SK-N-SH (cell line): ENCODE results near the gene STAG2. TPM values are rescaled to one million over a fixed set of nuclear protein-coding genes. Genes with fewer than 3 reads are reported as not detected.

Source experiments
- CTCF ChIA-PET: fragments of 300-600, 350-600 bp; formaldehyde crosslinking; extraction: SDS; loops from one replicate; lab custom pipeline; 2021; lab: Yijun Ruan, JAX
- POLR2A ChIA-PET: fragments of 350-600 bp; sonication (Branson Sonifier 250); formaldehyde crosslinking; extraction: SDS; loops from one replicate; lab custom pipeline; 2020; ENCODE audit warnings: antibody characterized with exemption, inconsistent platforms; lab: Yijun Ruan, JAX
- DNase-seq: peaks from one replicate; pipeline ENCODE4 v3.0.0; 2012
- H2AFZ ChIP-seq: fragments of 200-600 bp; sonication (generic); 2 replicates; pipeline ENCODE4 v1.8.1; 2016; ENCODE audit warnings: antibody characterized with exemption, mild to moderate bottlenecking, low read depth
- H3F3A ChIP-seq: fragments of 200-600 bp; sonication (generic); replicated peaks from 2 replicates; pipeline ENCODE3; 2016; ENCODE audit warnings: antibody characterized with exemption, mild to moderate bottlenecking; ENCODE audit not compliant: insufficient read depth
- H3K27ac ChIP-seq, 2 experiments: fragments of 200-500 bp in 1 of 2; fragments of 200-600 bp in 1 of 2; sonication (Bioruptor generic) in 1 of 2; sonication (generic), shearing (Covaris generic) in 1 of 2; 2 replicates each; pipeline versions ENCODE4 v1.5.1 to v1.6.1; 2014 to 2016; ENCODE audit warnings: low read depth in 2 of 2, inconsistent platforms in 1 of 2, low read length in 1 of 2, mild to moderate bottlenecking in 1 of 2, mixed read lengths in 1 of 2
- H3K27me3 ChIP-seq: fragments of 200-600 bp; sonication (generic), shearing (Covaris generic); 2 replicates; pipeline ENCODE4 v1.6.1; 2016; ENCODE audit warnings: mixed run types; ENCODE audit not compliant: insufficient read depth
- H3K36me3 ChIP-seq, 2 experiments: fragments of 200-500 bp in 1 of 2; fragments of 200-600 bp in 1 of 2; sonication (Bioruptor generic) in 1 of 2; sonication (generic) in 1 of 2; replicated peaks in 1 of 2; 2 replicates each; pipeline versions ENCODE3 to v1.5.1; 2014 to 2016; ENCODE audit warnings: low read length in 1 of 2, mild to moderate bottlenecking in 1 of 2; ENCODE audit not compliant: insufficient read depth in 2 of 2, control insufficient read depth in 1 of 2
- H3K4me1 ChIP-seq, 2 experiments: fragments of 200-500 bp in 1 of 2; fragments of 200-600 bp in 1 of 2; sonication (Bioruptor generic) in 1 of 2; sonication (generic), shearing (Covaris generic) in 1 of 2; 2 replicates each; pipeline versions ENCODE4 v1.5.1 to v1.6.1; 2014 to 2016; ENCODE audit warnings: low read depth in 1 of 2, low read length in 1 of 2, mixed run types in 1 of 2; ENCODE audit not compliant: insufficient read depth in 2 of 2, control insufficient read depth in 1 of 2
- H3K4me2 ChIP-seq: fragments of 200-600 bp; sonication (generic), shearing (Covaris generic); 2 replicates; pipeline ENCODE4 v1.6.1; 2017; ENCODE audit warnings: mixed run types
- H3K4me3 ChIP-seq, 2 experiments: fragments of 200-500 bp in 1 of 2; fragments of 200-600 bp in 1 of 2; sonication (Bioruptor generic) in 1 of 2; sonication (generic), shearing (Covaris generic) in 1 of 2; 2 replicates each; pipeline versions ENCODE4 v1.5.1 to v1.8.1; 2014 to 2016; ENCODE audit warnings: low read depth in 2 of 2, inconsistent platforms in 1 of 2, low read length in 1 of 2, mild to moderate bottlenecking in 1 of 2, mixed read lengths in 1 of 2, moderate library complexity in 1 of 2
- H3K79me2 ChIP-seq: fragments of 200-600 bp; sonication (generic); 2 replicates; pipeline ENCODE4 v1.8.1; 2017; ENCODE audit warnings: mild to moderate bottlenecking; ENCODE audit not compliant: insufficient read depth
- H3K9ac ChIP-seq: fragments of 200-600 bp; sonication (generic); 2 replicates; pipeline ENCODE4 v1.6.1; 2017; ENCODE audit warnings: mixed run types
- H3K9me2 ChIP-seq: fragments of 200-600 bp; sonication (generic); 2 replicates; pipeline ENCODE4 v1.6.1; 2017; ENCODE audit warnings: mixed run types
- H3K9me3 ChIP-seq: fragments of 200-600 bp; sonication (generic); 2 replicates; pipeline ENCODE4 v1.6.1; 2017; ENCODE audit warnings: mixed run types, mild to moderate bottlenecking, moderate library complexity
- H4K20me1 ChIP-seq: fragments of 200-600 bp; sonication (generic); 2 replicates; pipeline ENCODE4 v1.6.1; 2017; ENCODE audit warnings: mild to moderate bottlenecking, mixed run types; ENCODE audit not compliant: insufficient read depth
- FOSL2 ChIP-seq: IDR thresholded peaks from 2 replicates; pipeline ENCODE4 v1.4.0; 2012; ENCODE audit warnings: low read depth, mild to moderate bottlenecking, moderate library complexity, borderline replicate concordance
- FOXJ3 ChIP-seq: sonication (generic); formaldehyde crosslinking; IDR thresholded peaks from 2 replicates; pipeline ENCODE4 v1.5.1; 2020; ENCODE audit warnings: mild to moderate bottlenecking, missing genetic modification reagents
- GATA2 ChIP-seq: sonication (generic); formaldehyde crosslinking; IDR thresholded peaks from 2 replicates; pipeline ENCODE4 v1.5.0; 2020; ENCODE audit warnings: mild to moderate bottlenecking, missing genetic modification reagents
- JUND ChIP-seq: IDR thresholded peaks from 2 replicates; pipeline ENCODE4 v1.4.0; 2012
- NFIC ChIP-seq: IDR thresholded peaks from 2 replicates; pipeline ENCODE4 v1.4.0; 2012; ENCODE audit warnings: borderline replicate concordance
- NRF1 ChIP-seq: IDR thresholded peaks from 2 replicates; pipeline ENCODE4 v1.6.1; 2012; ENCODE audit warnings: low read depth, mild to moderate bottlenecking, low read length
- RAD21 ChIP-seq: IDR thresholded peaks from 2 replicates; pipeline ENCODE4 v1.6.1; 2012; ENCODE audit warnings: mild to moderate bottlenecking, low read length
- RCOR1 ChIP-seq: fragments of 150-350 bp; IDR thresholded peaks from 2 replicates; pipeline ENCODE4 v1.6.1; 2017; ENCODE audit warnings: antibody characterized with exemption, low read length
- SMC3 ChIP-seq: IDR thresholded peaks from 2 replicates; pipeline ENCODE4 v1.6.1; 2012; ENCODE audit warnings: low read depth, low read length, improper control_type of control experiment
- WGBS: methylation state at CpG from one replicate; pipeline ENCODE4 v1.1.6; 2017; ENCODE audit warnings: low lambda C conversion rate; 5-methylcytosine and 5-hydroxymethylcytosine counted together
- polyA plus RNA-seq, 3 experiments: library from polyadenylated mRNA; depleted of rRNA; stranded (reverse); fragments of >200 nt; gene quantifications; 2 replicates each; pipeline ENCODE4 v1.2.3, GENCODE V29; 2012
- TF ChIP-seq, protein P1 (sequence below): IDR thresholded peaks from 2 replicates; pipeline ENCODE4 v1.4.0; 2012; ENCODE audit warnings: low read depth
- TF ChIP-seq, protein P2 (sequence below): fragments of 200-600 bp; sonication (generic); IDR thresholded peaks from 2 replicates; pipeline ENCODE4 v1.6.1; 2017; ENCODE audit warnings: antibody characterized with exemption, mild to moderate bottlenecking, moderate library complexity
- TF ChIP-seq, protein P3 (sequence below): fragments of 150-350 bp; IDR thresholded peaks from 2 replicates; pipeline ENCODE4 v1.6.1; 2017; ENCODE audit warnings: antibody characterized with exemption, low read length, low read depth, borderline replicate concordance
- TF ChIP-seq, protein P4 (sequence below): IDR thresholded peaks from 2 replicates; pipeline ENCODE4 v1.4.0; 2012; ENCODE audit warnings: low read depth, borderline replicate concordance

Gene STAG2
- polyA plus RNA-seq, 1 of the 3 experiments (the other 2 are of a cell fraction): 11.3 TPM

DNA sequence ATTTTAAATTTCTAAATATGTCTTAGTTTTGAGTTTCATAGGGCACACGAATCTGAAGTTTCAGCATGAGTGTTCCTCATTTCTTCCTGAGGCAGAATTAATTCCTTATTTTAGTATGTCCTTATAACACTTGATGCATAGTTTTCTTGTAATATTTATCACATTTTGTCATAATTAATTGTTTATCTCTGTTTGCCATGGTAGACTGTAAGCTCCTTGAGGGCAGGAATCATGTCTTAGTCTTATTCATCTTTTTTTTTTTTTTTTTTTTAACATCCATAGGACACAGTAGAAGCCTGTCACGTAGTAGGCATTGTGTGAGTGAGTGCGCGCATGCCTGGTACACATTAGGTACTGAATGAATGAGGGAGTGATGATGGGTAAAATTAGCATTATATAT, 131.7 kb downstream of the STAG2 start:
- DNase-seq: no peak
- no peak overlapping the region for H3K9ac ChIP-seq

DNA sequence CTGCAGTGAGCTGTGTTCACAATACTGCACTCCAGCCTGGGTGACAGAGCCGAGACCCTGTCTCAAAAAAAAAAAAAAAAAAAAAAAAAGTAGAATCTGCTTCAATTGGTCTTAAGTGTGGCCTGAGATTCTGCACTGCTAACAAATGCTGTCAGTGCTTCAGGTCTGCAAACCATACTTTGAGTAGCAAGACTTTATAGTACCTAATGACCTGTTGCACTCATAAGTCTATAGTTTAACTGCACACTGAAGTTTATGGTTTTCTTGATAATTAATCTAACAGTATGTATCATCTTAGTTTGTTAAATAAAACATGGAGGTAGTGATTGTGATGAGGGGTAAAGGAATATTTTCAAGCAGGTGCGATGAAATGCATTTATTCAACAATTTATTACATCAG, 135.6 kb downstream of the STAG2 start:
- no peak for DNase-seq
- Histone ChIP-seq H3K4me2 (no peak overlapping the region), H3K36me3 (peaks cover 28 to 34% of the 10 kb centered on the region in 2 experiments), H2AFZ (no peak overlapping the region), H3K4me3 (no peak overlapping the region), H3F3A (no peaks in the 10 kb centered on the region), H3K9me2 (no peaks in the 10 kb centered on the region), H3K27ac (no peak overlapping the region), H3K4me1 (no peaks in the 10 kb centered on the region), H3K9me3 (no peaks in the 10 kb centered on the region), H3K9ac (no peak overlapping the region), H3K27me3 (no peaks in the 10 kb centered on the region), H3K79me2 (no peaks in the 10 kb centered on the region), H4K20me1 (no peaks in the 10 kb centered on the region)
- WGBS: 66% methylated on average over 2 of the region's 2 CpGs
- ChIA-PET POLR2A (no interaction called here), CTCF (interaction anchor here (1.1 to 2.1 kb wide), 6 partner anchors 10 to 138 kb away, joined by 3 to 8 read pairs (median 4); no protein-coding TSS in a partner anchor)
- no peak for TF ChIP-seq SMC3
- no peak for TF ChIP-seq NRF1
- TF ChIP-seq, protein P1, sequence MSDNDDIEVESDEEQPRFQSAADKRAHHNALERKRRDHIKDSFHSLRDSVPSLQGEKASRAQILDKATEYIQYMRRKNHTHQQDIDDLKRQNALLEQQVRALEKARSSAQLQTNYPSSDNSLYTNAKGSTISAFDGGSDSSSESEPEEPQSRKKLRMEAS: no peak
- TF ChIP-seq, protein P2, sequence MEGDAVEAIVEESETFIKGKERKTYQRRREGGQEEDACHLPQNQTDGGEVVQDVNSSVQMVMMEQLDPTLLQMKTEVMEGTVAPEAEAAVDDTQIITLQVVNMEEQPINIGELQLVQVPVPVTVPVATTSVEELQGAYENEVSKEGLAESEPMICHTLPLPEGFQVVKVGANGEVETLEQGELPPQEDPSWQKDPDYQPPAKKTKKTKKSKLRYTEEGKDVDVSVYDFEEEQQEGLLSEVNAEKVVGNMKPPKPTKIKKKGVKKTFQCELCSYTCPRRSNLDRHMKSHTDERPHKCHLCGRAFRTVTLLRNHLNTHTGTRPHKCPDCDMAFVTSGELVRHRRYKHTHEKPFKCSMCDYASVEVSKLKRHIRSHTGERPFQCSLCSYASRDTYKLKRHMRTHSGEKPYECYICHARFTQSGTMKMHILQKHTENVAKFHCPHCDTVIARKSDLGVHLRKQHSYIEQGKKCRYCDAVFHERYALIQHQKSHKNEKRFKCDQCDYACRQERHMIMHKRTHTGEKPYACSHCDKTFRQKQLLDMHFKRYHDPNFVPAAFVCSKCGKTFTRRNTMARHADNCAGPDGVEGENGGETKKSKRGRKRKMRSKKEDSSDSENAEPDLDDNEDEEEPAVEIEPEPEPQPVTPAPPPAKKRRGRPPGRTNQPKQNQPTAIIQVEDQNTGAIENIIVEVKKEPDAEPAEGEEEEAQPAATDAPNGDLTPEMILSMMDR: no peak
- no peak for TF ChIP-seq GATA2 (CRISPR knock-in tag)
- TF ChIP-seq, protein P3, sequence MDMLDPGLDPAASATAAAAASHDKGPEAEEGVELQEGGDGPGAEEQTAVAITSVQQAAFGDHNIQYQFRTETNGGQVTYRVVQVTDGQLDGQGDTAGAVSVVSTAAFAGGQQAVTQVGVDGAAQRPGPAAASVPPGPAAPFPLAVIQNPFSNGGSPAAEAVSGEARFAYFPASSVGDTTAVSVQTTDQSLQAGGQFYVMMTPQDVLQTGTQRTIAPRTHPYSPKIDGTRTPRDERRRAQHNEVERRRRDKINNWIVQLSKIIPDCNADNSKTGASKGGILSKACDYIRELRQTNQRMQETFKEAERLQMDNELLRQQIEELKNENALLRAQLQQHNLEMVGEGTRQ: no peak
- TF ChIP-seq, protein P4, sequence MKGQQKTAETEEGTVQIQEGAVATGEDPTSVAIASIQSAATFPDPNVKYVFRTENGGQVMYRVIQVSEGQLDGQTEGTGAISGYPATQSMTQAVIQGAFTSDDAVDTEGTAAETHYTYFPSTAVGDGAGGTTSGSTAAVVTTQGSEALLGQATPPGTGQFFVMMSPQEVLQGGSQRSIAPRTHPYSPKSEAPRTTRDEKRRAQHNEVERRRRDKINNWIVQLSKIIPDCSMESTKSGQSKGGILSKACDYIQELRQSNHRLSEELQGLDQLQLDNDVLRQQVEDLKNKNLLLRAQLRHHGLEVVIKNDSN: no peak
- no peak for TF ChIP-seq JUND

More for the DNA sequence above, 131.7 kb downstream of the STAG2 start:
- peaks cover 30% of the 10 kb centered on the region in 2 experiments for H3K36me3 ChIP-seq
- H2AFZ ChIP-seq: no peak overlapping the region
- H3K79me2 ChIP-seq: no peaks in the 10 kb centered on the region
- no peak for TF ChIP-seq NFIC
- no peak for TF ChIP-seq RCOR1
- no peak for TF ChIP-seq RAD21
- no peak for TF ChIP-seq FOXJ3 (CRISPR knock-in tag)
- TF ChIP-seq FOSL2: no peak
- no peak for TF ChIP-seq JUND
- H3K4me3 ChIP-seq: no peak overlapping the region
- H3K27ac ChIP-seq: no peak overlapping the region
- CTCF ChIA-PET: interaction anchor here (0.7 kb wide), 1 partner anchor 277 kb away, joined by 3 read pairs; no protein-coding TSS in a partner anchor
- H3K9me3 ChIP-seq: no peaks in the 10 kb centered on the region
- H3K27me3 ChIP-seq: no peaks in the 10 kb centered on the region
- POLR2A ChIA-PET: no interaction called here
- no peaks in the 10 kb centered on the region for H3K4me1 ChIP-seq
- no peaks in the 10 kb centered on the region for H4K20me1 ChIP-seq
- H3F3A ChIP-seq: no peaks in the 10 kb centered on the region
- H3K4me2 ChIP-seq: no peak overlapping the region
- H3K9me2 ChIP-seq: no peaks in the 10 kb centered on the region
- 71% methylated on average over 4 of the region's 4 CpGs for WGBS
